ENCODE measurements around the gene NLGN3.

DNA sequence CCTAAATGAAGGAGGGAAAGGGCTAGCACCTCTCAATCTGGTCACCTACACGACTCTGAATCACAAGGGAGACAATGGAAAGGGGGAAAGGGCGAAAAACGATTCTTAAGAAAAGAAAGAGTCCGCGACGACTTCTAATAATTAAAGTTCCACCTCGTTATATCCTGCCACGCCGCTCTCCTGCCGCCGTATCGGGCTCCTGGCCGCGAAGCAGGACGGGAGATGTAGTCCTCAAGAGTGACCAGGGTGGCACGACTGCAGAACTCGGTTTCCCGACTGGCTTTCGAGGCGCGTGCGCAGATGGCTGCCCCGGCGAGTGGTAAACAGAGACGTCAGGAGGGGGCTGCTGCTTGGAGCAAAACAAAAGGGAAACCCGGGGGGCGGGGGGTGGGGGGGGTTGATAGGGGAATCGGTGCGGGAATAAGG lies 49.1 kb upstream of the NLGN3 start, which contains the start of gene FOXO4:
- TF ChIP-seq, protein P1, sequence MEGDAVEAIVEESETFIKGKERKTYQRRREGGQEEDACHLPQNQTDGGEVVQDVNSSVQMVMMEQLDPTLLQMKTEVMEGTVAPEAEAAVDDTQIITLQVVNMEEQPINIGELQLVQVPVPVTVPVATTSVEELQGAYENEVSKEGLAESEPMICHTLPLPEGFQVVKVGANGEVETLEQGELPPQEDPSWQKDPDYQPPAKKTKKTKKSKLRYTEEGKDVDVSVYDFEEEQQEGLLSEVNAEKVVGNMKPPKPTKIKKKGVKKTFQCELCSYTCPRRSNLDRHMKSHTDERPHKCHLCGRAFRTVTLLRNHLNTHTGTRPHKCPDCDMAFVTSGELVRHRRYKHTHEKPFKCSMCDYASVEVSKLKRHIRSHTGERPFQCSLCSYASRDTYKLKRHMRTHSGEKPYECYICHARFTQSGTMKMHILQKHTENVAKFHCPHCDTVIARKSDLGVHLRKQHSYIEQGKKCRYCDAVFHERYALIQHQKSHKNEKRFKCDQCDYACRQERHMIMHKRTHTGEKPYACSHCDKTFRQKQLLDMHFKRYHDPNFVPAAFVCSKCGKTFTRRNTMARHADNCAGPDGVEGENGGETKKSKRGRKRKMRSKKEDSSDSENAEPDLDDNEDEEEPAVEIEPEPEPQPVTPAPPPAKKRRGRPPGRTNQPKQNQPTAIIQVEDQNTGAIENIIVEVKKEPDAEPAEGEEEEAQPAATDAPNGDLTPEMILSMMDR (IDR thresholded peaks at IDR 0.05; ENCODE audit: poor library complexity) = no peak
- TF ChIP-seq EZH2phosphoT487 (IDR thresholded peaks at IDR 0.05; ENCODE audit: low read depth, severe bottlenecking, unreplicated experiment) = no peak

Data from hepatocyte (in vitro differentiated cells).